ENCODE results near the gene PAQR5.

Gene PAQR5

DNA sequence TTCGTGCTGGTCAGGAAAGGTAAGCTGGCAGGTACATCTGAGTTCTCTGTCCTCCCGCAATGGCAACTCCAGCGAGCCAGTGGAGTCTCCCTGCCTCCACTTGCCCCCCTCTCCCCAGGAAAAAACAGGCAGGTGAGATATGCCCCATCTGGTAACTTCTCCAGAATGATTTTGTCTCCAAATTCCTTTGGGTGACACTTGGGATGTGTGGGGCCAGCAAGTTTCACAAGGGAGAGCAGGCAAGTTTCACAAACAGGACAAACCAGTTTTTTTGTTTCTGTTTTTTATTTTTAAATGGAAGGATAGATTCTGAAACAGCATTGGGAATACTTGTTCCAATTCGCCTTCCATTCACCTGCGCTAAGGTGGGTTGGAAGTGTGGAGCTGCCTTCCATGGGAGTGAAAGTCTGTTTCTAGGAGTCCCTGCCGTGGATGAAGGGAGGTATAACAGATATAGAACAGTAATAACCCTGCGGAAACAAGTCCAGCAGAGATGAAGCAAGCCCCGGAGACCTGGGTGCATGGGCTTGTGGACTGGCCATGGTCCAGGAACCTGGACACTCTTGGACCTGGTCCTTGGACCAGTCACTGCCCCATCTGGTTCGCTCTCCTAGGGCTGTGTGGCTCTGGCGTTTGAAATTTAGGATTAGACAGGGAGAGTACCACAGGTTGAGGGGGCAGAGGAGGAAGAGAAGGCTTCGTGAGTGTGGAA is 92.5 kb downstream of the PAQR5 start:
- peak overlapping the region; percentile 49; the same call in 1 of the 2 replicates for H3K27ac ChIP-seq

DNA sequence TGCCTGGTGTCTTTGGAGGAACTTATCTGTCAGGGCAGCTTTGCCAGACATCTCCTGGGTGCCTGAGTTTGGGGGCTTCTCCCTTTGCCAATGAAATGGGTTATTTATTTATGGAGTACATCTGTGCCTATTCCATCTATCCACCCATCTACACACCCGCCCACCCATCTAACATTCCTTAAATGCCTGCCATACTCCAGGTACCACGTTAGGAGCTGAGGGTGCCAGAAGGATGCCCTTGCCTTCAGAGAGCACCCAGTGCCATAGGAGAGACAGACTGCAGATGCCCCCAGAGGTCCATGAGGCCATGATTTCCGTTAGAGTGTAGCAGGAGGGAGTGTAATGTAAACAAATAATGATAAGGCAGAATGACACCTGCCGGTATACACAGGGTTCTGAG is 93.6 kb downstream of the PAQR5 start:
- ChIA-PET CTCF (interaction anchor here (0.6 kb wide), 1 partner anchor 323 kb away, joined by 3 read pairs; no protein-coding TSS in a partner anchor), POLR2A (ENCODE audit: low non-redundant PET) (no interaction called here)
- DNase-seq (ENCODE audit: low spot score) = no peak
- TF ChIP-seq, protein P1, sequence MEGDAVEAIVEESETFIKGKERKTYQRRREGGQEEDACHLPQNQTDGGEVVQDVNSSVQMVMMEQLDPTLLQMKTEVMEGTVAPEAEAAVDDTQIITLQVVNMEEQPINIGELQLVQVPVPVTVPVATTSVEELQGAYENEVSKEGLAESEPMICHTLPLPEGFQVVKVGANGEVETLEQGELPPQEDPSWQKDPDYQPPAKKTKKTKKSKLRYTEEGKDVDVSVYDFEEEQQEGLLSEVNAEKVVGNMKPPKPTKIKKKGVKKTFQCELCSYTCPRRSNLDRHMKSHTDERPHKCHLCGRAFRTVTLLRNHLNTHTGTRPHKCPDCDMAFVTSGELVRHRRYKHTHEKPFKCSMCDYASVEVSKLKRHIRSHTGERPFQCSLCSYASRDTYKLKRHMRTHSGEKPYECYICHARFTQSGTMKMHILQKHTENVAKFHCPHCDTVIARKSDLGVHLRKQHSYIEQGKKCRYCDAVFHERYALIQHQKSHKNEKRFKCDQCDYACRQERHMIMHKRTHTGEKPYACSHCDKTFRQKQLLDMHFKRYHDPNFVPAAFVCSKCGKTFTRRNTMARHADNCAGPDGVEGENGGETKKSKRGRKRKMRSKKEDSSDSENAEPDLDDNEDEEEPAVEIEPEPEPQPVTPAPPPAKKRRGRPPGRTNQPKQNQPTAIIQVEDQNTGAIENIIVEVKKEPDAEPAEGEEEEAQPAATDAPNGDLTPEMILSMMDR (conservative IDR thresholded peaks at IDR 0.05; ENCODE audit: low read depth) = no peak
- H3K27ac ChIP-seq = no peak overlapping the region

More for the DNA sequence above, 92.5 kb downstream of the PAQR5 start:
- DNase-seq (ENCODE audit: low spot score) = no peak
- TF ChIP-seq, protein P1 (conservative IDR thresholded peaks at IDR 0.05; ENCODE audit: low read depth) = no peak
- ChIA-PET POLR2A (ENCODE audit: low non-redundant PET) (no interaction called here), CTCF (no interaction called here)

DNA sequence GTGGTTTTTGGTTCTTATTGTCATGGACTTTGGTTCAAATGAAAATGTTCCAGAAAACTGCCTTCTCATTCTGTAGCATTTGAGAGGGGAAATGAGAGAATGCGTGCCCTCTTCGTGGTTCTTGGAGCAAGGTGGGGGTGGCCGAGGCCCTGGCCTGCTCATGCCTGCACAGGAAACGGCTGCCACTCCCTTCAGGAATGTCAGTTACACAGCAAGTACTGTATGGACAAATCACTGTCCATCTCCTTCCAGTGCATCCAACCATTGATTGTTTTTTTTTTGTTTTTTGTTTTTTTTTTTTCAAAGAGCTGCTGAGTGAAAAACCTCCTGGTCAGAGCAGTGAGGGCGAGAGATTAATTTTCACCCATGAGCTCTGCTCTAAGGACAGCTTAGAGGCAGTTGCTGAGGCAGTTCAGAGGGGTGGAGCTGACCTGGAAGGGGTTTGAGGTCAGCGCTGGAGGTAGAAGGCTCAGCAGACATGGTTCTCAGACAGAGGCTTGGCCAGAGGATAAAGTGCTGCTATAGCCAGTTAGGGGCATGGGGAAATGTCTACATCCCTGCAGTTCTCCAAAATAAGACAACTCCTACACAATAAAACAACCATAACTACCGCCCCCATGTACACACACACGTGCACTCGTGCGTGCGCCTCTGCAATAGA is 95.2 kb downstream of the PAQR5 start:
- H3K27ac ChIP-seq = peak overlapping the region; percentile 74

GRCh38 chr15:69394556-69395282 is 96.0 kb downstream of the PAQR5 start:
- POLR2A ChIA-PET (ENCODE audit: low non-redundant PET) = interaction anchor here (0.6 kb wide), 1 partner anchor 339 kb away, joined by 6 read pairs; no protein-coding TSS in a partner anchor
- CTCF ChIA-PET = interaction anchor here (0.5 to 2.2 kb wide), 21 partner anchors 9 to 901 kb away, joined by 3 to 13 read pairs (median 5); partner anchors contain the start of gene KIF23
- TF ChIP-seq, protein P1 (conservative IDR thresholded peaks at IDR 0.05; ENCODE audit: low read depth) = peak; percentile 99
- peak overlapping the region; percentile 74 for H3K27ac ChIP-seq
- DNase-seq (ENCODE audit: low spot score) = peak; percentile 81

More for the DNA sequence above, 95.2 kb downstream of the PAQR5 start:
- ChIA-PET CTCF (interaction anchor here (0.5 to 2.2 kb wide), 16 partner anchors 10 to 900 kb away, joined by 3 to 13 read pairs (median 3); partner anchors contain the start of gene KIF23), POLR2A (ENCODE audit: low non-redundant PET) (interaction anchor here (0.6 kb wide), 1 partner anchor 338 kb away, joined by 6 read pairs; no protein-coding TSS in a partner anchor)
- DNase-seq (ENCODE audit: low spot score) = peak; percentile 83
- TF ChIP-seq, protein P1 (conservative IDR thresholded peaks at IDR 0.05; ENCODE audit: low read depth) = no peak

DNA sequence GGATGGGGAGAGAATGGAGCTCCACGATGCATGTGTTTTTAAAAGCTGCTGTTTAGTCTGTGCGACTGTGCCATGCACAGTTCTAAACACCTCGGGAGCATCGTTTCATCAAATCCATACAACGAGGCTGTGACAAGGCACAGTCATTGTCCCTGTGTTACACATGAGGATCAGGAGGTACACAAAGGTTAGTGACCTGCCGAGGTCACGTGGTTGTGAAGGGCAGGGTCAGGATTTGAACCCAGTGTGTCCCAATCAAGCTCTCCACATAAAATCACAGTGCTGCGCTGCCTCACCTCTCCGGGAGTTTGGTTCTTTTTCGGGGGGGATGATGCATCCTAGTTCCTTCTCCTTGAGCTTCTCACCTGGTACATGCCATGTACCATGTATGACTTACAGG is 96.7 kb downstream of the PAQR5 start:
- TF ChIP-seq, protein P1 (conservative IDR thresholded peaks at IDR 0.05; ENCODE audit: low read depth) = no peak
- CTCF ChIA-PET = interaction anchor here (0.5 to 2.2 kb wide), 8 partner anchors 8 to 338 kb away, joined by 3 to 13 read pairs (median 5); no protein-coding TSS in a partner anchor
- POLR2A ChIA-PET (ENCODE audit: low non-redundant PET) = no interaction called here
- DNase-seq (ENCODE audit: low spot score) = no peak
- H3K27ac ChIP-seq = no peak overlapping the region

- CTCF ChIA-PET = no interaction called here
- POLR2A ChIA-PET (ENCODE audit: low non-redundant PET) = no interaction called here
- DNase-seq (ENCODE audit: low spot score) = no peak
- TF ChIP-seq, protein P1 (conservative IDR thresholded peaks at IDR 0.05; ENCODE audit: low read depth) = no peak
- H3K27ac ChIP-seq = no peak overlapping the region
Measured at GRCh38 chr15:69395991-69396390, 97.3 kb downstream of the PAQR5 start.

All from RWPE1 (cell line).